HG03565 (cell line): Measurements from ENCODE around the gene CNPY2.
"Not testable (repeated sequence)": the region's sequence is repeated elsewhere in the genome, so short reads cannot be mapped to it uniquely, and the experiment has no call there.

Experiments
- ATAC-seq: cut with Tn5 transposase; IDR thresholded peaks from one replicate; pipeline ENCODE4 v1.9.1; 2021; ENCODE audit warnings: mild to moderate bottlenecking, moderate library complexity; ENCODE audit not compliant: unreplicated experiment

Gene CNPY2

GRCh38 chr12:56315622-56316473 lies at the start of gene CNPY2:
Gene CNPY2, minus strand, starts transcription at chr12:56315988. Its CDS starts 771 bp downstream, at chr12:56315217.
- peak; percentile 84 for ATAC-seq

GRCh38 chr12:56362130-56363059 lies 46.6 kb upstream of the CNPY2 start, which contains the start of gene APOF:
Gene APOF, minus strand, starts transcription at chr12:56362857. Its CDS starts 112 bp downstream, at chr12:56362745.
- no peak for ATAC-seq

DNA sequence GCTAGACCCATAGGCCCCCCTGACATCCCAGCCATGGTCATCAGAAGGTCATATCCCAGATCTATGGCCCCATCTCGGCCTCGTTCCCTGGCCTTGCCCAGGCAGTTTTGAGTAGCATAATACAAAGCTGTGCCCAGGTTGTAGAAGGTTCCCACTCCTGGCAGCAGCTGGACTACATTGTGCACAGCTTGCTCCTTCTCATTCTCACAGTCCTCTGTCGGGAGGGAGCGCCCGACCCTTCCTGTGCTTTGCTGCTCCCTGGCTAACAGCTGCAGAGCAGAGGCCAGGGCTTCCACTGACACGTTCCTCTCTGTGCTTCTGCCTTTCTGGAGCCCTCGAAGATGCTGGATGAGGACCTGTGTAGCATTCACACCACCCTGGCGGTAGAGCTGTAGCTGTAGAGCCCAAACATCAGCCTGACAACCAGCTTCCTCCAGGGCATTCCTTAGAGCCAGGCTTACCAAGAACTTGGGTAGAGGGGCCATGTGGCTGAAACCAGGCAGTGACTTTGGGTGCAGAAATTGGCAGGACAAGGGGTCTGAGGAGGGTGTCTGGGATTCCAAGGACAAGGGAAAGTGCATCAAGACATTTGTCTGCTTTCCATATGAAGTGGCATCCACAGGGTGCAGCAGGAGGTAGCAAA lies 45.8 kb upstream of the CNPY2 start:
- ATAC-seq, result no peak

DNA sequence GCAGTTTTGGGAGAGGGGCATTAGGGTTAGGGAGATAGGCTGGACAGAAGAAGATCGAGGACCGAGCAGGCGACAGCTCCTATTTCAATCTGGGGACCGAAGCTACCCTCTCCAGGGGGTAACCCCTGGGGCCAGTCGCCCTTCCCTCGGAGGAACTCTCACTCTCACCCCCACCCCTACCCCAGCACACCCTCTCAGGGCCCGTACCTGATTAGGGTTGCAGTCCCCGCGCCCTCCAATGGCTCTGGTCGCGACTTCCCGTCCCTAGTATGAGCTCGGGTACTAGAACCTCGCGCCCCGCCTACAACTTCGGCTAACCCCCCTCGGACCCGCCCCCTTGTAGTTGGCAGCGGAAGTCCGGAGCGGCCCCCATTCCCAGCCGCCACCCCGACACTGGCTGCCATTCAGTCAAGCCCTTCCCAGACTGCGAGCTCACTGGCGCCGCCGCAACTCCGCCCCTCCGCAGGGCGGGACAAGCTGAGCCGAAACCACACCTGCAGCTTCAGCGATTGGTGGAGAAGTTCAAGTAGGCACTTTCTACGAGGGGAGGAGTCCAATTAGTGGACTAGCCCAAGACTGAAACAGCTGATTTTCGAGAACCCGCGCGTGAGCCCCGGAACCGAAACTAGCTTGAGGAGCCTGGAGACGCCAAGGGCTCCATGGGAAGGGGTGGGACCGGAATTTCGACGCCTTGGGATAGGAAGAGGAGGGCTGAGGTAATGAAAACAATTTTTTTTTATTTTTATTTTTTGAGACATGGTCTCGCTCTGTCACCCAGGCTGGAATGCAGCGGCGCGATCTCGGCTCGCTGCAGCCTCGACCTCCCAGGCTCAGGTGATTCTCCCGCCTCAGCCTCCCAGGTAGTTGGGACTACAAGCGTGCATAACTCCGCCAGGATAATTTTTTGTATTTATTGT lies 44.3 kb upstream of the CNPY2 start, which contains the start of gene STAT2:
TSS of gene STAT2 (minus strand) at position 257 of the 917 bp plus-strand sequence. CDS start 3,536 bp downstream, outside the sequence.
- peak; percentile 93 for ATAC-seq

GRCh38 chr12:56358836-56359532 lies 43.2 kb upstream of the CNPY2 start:
- ATAC-seq, result no peak

DNA sequence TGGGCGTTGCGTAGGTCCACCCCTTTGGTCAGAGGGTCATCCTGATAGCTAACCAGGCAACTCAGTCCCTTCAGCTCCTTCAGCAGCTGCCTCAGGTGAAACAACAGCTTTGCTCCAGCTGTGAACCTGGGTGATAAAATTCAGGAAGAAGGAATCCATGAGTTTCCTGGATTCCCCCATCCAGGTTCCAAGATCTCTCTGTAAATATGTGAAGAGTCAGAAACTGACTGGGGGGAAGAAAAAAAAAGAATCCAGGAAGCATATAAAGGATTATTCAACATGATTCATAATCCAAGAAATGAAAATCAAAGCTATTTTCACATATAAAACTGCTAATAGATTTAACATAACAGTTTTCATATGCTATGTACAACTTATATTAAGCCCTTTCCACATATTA lies 35.5 kb upstream of the CNPY2 start:
- ATAC-seq, result no peak

DNA sequence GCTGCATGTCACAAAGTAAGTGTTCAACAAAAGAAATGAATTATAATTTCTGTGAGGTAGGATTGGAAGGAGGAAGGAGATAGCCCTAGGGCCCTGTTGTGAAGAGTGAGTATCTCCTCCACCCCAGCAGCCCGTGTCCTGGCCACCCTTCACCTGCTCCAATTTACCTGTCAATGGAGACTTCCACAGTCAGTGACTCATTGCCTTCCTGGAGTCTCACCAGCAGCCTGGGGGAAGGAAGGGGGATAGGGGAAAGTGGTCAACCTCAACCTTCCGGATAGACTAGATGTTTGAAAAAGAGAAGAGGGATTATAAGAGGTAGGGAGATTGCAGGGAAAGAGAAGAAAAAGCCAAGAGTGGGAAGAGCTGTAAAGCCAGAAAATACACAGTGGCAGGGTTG lies 34.9 kb upstream of the CNPY2 start:
- no peak for ATAC-seq

GRCh38 chr12:56348776-56349175 lies 33.0 kb upstream of the CNPY2 start:
- no peak for ATAC-seq

GRCh38 chr12:56347255-56347654 lies 31.5 kb upstream of the CNPY2 start:
- ATAC-seq, result not testable (repeated sequence)

GRCh38 chr12:56346675-56347074 lies 30.9 kb upstream of the CNPY2 start:
- no peak for ATAC-seq

DNA sequence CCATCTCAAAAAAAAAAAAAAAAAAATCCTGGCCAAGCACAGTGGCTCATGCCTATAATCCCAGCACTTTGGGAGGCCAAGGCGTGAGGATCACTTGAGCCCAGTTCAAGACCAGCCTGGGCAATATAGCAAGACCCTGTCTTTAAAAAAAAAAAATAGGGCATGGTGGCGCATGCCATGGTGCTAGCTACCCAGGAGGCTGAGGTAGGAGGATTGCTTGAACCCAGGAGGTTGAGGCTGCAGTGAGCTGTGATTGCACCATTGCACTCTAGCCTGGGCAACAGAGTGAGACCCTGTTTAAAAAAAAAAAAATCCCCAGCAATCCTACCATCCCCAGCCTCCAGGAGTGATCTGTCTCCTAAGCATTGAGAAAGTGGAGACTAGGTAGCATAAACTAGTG lies 26.5 kb upstream of the CNPY2 start:
- ATAC-seq, result not testable (repeated sequence)

DNA sequence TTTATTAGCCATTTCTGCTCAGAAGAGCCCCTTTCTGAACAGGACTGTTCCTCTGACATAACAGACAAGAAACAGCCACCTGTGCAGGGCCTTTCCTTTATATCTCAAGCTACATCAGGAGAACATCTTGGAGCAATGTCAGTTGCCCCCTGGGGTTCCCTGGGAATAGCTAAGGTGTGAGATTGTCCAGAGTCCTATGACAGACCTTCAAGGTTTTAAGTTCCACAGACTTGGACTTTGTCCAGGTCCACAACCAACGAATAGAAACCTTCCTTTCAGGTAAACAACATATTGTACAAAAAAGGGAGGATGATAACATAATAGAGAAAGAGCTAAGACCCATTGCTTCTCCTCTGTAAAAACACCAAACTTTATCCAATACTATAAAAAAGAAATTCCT lies 25.8 kb upstream of the CNPY2 start:
- ATAC-seq, result no peak

- no peak for ATAC-seq
Observed at GRCh38 chr12:56339158-56339422, 23.3 kb upstream of the CNPY2 start.

GRCh38 chr12:56338308-56339157 lies 22.7 kb upstream of the CNPY2 start, which contains the start of gene IL23A:
Gene IL23A, plus strand, starts transcription at chr12:56338884. Its CDS starts 161 bp downstream, at chr12:56339045.
- no peak for ATAC-seq

DNA sequence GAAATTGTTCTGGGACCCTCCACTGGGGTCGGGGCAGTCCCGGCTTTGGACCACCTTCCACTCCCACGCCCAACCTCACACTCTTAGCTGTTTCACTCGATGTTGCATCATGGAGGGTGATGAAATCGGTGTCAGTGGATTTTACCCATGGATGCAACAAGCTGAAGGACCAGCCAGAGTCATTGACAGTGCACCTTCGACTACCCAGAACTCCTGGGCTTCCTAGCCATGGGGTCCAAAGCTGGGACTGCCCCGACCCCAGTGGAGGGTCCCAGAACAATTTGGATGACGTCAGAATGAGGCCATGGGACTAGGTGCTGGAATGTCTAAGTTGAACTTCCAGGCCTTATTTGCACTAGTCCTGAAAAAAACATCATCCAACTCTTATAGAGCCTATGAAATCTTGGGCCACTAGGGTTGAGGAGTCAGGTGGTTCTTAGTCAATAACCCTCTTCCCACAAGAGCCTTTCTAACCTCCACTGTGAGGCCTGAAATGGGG lies 22.0 kb upstream of the CNPY2 start:
- no peak for ATAC-seq

DNA sequence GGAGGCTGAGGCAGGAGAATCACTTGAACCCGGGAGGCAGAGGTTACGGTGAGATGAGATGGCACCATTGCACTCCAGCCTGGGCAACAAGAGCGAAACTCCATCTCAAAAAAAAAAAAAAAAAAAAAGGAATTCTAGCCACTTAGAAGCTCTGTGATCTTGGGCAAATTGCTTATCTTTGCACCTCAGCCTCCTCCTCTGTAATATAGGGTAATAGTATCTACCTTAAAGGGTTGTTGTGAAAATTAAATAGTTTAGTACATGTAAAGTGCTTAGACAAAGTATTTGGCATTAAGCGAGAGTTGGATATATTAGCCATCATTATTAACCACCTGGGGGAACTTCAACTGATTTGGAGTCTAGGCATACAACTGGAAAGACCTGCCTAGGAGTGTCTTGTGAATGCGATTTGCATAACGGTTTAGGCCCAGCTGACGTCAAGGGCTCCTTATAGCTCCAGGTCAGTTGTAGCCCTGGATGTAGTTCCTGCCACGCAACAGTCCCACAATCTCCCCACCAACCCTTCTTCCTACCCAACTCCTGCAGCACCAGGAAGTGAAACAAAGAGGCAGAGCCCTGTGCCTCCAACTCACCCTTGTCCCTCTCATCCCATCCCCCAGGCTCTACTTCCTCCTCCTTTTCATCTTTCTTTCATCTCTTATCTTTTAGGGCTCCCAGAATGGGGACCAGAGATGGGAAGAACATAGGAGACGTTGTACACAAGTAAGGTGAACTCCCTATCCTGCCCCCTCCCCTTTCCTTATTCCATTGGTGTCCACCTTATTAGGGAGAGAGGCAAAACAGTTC lies 20.8 kb upstream of the CNPY2 start:
- ATAC-seq, result no peak

DNA sequence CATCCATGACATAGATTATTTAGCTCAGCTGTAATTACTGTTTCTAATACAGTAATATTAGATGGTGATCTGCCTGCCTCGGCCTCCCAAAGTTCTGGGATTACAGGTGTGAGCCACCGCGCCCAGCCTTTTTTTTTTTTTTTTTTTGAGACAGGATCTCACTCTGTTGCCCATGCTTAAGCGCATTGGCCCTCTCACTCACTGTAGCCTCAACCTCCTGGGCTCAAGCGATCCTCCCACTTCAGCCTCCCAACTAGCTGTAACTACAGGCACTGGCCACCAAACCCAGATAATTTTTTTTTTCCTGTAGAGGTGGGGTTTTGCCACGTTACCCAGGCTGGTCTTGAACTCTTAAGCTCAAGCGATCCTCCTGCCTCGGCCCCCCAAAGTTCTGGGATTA lies 19.7 kb upstream of the CNPY2 start:
- not testable (repeated sequence) for ATAC-seq

DNA sequence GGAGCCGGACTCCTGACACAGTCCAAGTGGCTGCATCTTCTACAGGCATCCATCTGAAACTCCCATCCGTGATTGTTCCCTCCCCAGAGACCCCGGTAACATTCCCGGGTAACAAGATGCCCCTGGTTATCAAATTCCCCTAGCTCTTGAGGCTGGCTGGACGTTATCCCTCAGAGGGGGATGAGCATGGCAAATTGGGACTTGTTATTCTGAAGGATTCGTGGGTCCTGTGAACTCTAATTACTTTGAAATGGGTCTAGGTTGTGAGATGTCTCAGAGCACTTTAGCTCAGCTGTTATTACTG lies 18.7 kb upstream of the CNPY2 start:
- ATAC-seq, result no peak
